HG03457 (cell line): ENCODE results near the gene PDC.
A peak's percentile ranks its signal among the peaks of the same experiment; 100 is the strongest.

Experiments
- ATAC-seq: cut with Tn5 transposase; IDR thresholded peaks from one replicate; pipeline ENCODE4 v1.9.1; 2021; ENCODE audit warnings: moderate number of reproducible peaks; ENCODE audit not compliant: unreplicated experiment

The PDC gene

DNA sequence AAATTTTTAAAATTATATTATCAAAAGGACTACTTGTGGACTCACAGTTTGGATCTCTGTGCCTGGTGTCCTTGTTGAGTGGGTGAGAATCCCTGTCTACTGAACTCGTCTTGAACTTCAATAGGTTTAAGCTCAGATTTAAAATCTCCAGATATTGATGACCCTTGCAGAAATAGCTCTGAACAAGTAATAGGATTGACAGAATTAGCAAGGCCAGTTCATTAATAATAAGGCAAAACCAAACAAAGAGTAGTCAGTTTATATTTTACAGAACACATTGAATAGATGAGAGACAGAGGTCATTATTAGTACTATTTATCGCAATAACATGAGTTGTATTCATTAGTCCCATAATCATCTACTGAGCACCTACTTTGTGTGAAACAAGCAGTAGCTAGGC, at the start of gene PDC:
PDC (minus strand) TSS at position 101 of the 400 bp plus-strand sequence. CDS start 11,655 bp downstream, outside the sequence.
- no peak for ATAC-seq

DNA sequence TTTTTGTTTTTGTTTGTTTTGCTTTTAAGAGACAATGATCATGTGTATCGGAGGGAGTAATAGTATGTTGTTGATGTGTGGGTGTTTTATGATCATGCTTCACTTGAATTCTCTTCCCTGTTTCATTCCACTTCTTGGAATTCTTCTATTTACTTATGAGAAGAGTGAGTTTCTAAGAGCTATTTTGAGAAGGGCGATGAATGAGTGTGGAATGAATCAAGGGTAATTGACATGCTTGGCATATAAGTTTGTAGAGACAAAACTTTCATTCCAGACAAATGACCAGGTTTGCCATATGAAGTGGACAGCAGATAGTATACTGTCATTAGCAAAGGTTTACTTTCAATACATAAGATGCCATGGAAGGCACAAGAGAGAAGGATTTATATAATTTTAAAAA, 42.3 kb upstream of the PDC start:
- no peak for ATAC-seq

DNA sequence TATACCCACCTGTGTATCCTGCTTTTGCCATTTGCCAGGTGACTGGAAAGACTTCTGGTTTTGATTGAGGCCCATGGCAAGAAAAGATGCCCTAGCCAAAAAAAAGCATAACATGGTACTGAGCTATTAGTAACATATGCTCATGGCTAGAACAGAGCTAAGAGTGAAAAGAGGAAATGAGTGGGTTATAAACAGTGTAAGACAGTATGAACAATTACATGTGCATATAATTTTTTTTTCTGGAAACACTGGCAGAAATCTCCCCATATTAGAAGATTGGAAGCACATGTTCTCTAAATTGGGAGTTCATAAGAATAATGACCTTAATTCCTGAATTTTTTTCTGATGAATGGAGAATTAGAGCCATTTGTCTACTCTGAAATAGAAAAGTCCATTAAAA, 41.2 kb upstream of the PDC start:
- ATAC-seq: no peak

DNA sequence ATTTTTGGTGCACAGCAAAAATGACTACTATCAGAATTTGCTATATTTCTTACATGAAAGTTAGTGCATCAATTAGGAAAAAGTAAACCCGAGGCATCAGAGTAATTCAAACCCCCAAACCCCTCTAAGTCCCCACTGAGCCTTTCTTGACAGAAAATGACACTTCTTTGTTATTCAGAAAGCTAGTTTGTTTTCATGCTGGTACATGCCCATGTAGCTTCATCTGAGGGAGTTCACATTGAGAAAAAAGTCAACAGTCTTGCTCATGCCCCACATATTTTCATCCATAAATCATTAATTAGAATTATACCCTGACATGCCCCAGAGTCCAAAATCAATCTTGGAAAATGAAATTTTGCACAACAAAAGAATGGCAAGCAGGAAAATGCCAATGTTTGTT, 39.9 kb upstream of the PDC start:
- no peak for ATAC-seq

DNA sequence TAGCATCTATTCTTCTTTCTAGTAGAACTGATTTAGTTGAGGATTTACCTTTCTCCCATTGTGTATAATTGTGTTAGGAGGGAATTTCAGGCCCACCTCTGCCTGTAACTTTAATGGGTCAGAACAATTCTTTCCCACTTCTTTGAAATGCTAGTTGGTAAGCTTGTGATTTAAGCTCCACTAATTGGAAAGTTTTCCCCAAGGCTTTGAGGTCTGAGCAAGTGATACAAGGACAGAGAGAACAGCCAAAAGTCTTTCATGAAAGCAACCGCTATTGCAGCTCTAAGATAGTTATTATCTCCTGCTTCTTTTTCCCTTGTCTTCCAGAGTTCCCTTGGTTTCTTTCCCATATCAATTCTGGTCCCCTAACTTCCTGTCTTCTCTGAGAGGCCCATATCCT, 38.7 kb upstream of the PDC start:
- ATAC-seq: no peak

DNA sequence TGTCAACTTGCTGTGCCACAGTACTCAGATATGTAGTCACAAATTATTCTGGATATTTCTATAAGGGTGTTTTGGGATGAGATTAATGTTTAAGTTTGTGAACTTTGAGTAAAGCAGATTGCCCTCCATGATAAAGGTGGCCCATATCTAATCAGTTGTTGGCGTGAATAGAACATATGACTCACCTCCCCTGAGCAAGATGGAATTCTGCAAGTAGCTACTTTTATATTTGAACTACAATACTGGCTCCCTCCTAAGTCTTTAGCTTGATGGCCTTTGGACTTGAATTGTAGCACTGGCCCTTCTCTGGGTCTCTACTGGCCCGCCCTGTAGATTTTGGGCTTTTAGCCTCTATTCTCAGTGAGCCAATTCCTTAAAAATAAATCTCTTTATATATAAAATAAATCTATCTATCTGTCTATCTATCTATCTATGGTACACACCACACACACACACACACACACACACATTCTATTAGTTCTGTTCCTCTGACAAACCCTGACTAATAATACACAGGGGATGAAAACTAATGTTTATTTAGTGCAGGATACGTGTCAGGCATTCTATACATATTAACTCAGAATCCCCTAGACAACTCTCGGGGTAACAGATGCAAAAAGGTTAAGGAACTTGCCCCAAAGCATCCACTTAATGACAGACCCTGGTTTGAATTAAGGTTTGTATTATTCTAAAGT, 37.9 kb upstream of the PDC start:
- ATAC-seq: no peak

DNA sequence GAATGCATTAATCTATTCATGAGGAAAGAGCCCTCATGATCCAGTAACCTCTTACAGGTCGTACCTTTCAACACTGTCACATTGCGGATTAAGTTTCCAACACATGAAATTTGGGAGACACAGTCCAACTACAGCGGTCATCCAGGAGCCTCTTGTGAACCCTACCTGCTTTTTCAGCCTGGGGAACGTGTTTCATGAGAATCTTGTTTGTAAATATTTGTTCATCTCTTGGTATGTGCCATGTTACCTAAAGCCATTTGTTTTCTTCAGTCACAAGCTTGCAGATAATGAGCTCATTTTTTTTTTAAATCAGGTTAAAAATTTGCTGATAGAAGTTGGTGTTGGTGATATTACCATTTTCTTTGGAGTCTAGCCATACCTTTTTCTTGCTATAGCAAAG, 37.2 kb upstream of the PDC start:
- ATAC-seq: no peak

DNA sequence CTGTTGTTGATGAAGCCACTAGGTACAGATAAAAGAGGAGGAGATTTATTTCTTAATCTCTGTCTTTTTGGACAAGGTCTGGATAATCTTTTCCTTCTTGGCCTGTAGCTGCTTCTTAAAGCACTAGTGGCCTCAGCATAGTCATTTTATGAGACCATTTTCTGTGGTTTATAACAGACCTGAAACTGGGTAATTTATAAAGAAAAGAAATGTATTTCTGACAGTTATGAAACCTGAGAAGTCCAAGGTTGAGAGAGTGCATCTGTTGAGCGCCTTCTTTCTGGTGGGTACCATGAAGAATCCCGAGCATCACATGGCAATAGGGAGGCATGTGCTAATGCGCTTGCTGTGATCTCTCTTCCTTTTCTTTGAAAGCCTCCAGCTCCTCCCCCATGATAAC, 36.7 kb upstream of the PDC start:
- ATAC-seq: no peak

DNA sequence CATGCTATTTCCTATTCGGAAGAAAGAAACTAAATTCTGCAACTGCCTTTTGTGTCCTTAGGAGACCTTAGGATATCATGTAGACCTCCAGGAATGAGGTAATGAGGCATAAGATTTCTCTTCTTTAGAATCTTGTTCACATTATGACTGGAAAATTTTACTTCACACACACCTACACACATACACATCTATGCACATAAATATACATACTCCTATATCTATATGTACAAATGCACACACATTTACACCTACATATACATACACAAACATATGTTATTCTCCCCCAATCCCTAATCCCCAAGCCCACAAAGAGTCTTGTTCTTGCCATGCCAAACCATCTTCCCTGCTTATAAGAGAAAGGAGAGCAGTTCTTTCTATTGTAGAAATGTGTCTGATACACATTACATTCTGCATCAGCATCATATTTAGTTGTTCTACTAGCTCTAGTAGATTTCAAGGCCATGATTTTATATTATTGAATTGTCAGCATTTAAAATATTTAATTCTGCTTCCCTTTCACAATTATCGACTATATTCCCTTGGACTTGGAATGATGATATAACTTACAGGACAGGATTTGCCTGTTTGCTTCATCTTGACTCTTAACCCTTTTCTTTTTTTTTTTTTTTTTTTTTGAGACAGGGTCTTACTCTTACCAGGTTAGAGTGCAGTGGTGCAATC, 35.4 kb upstream of the PDC start:
- no peak for ATAC-seq

DNA sequence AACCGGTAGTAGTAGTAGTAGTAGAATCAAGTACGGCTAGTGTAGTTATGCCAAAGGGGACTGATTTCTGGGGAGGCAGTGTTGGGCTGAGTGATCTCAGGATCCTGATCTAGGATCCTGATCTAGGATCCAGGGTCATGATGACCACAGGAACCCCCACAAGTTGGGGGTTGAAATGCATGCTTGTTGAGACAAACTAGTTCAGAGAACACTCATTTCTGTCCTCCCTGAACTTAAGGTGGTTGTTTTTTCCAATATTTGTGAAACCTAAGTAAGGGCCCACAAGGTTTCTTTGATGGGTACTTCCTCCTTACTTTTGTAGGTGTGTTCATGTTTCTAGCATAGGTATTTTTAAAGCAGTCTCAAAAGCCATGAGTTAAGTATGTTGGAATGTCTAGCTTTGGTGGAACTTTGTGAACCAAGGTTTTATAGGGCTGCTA, 33.9 kb upstream of the PDC start:
- no peak for ATAC-seq

DNA sequence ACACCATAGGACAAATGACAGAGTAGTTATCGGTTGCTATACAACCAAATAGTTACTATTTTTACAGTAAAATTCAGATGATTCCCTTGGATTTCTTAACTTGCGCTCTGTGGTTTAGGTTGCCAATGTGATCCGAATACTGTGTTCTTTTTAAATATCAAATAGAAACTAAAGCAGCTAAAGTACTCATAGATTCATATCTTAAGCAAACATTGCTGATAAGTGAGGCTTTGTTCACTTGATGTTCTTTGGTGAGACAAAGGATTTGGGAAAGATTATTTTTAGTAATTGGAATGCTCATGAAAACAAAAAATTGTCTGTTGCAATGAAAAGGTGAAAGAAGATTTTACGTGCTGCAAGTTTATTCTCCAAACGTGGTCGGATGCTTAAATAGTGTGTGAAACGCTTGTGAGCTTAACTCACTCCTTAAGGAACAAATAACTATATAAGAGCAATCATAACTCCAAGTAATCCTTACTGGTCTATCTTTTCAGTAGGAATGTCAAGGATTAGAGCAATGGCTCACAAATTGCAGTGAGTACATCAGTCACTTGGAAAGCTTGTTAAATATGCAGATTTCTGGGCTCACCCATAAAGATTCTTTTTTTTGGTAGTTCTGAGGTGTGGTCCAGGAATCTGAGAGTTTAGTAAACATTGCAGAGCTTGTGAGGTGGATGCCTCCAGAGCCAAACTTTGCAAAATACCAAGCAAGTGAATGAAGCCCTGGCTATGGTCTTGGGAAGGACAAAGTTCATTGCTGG, 31.8 kb upstream of the PDC start:
- no peak for ATAC-seq

DNA sequence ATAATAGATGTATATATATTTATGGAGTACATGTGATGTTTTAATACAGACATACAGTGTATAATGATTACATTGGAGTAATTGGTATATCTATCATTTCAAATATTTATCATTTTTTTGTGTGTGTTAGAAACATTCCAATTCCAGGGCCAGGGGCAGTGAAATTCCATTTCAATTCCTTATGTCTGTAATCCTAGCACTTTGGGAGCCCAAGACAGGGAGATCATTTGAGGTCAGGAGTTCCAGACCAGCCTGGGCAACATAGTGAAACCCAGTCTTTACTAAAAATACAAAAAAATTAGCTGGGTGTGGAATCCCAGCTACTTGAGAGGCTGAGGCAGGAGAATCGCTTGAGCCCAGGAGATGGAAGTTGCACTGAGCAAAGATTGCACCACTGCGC, 30.4 kb upstream of the PDC start:
- no peak for ATAC-seq

DNA sequence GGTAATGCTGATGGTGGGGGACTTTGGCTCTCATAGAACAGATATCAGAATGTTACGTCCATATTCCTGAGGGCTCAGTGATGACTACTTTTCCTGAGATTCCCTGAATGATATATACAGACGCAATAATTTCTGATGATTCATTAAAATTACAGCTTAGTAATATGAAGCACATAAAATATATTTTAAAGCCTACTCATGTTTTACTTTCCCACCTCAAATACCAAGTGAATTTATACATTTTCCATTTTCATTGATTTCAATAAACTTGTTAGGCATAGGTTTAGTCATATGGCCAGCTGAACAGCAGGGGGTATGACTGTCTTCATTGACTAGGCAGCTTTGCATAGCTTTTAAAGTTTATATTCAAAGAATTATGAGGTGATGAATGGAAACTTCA, 26.2 kb upstream of the PDC start:
- no peak for ATAC-seq

DNA sequence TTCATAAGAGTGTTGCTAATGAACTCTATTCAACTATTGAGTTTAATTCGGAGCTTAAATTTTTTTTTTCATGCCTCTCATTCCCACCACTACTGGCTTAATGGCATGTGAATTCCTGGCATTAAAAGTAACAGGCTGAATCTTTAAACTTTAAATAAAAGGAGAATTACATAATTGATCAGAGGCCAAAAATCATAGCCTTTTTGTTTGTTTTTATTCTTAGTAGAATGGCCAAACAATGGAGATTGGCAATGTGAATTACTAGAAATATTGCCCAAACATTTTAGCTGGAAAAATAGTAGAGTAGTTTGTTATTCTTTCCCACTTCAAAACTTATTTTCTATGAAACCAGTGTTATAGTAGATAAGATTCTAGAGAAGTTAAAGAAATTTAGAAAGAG, 25.1 kb upstream of the PDC start:
- no peak for ATAC-seq

DNA sequence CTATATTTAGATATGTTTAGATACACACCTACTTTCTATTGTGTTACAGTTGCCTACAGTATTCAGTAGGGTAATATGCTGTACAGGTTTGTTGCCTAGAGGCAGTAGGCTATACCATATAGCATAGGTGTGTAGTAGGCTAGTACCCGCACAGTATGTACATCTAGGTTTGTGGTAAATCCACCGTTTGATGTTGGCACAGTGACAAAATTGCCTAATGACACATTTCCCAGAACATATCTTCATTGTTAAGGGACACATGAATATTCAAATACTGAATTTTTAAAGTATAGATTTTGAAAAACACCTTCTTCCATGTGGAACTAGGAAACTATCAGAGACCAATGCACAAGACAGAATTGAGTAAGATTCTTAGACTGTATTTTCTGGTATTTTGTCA, 22.6 kb upstream of the PDC start:
- no peak for ATAC-seq

DNA sequence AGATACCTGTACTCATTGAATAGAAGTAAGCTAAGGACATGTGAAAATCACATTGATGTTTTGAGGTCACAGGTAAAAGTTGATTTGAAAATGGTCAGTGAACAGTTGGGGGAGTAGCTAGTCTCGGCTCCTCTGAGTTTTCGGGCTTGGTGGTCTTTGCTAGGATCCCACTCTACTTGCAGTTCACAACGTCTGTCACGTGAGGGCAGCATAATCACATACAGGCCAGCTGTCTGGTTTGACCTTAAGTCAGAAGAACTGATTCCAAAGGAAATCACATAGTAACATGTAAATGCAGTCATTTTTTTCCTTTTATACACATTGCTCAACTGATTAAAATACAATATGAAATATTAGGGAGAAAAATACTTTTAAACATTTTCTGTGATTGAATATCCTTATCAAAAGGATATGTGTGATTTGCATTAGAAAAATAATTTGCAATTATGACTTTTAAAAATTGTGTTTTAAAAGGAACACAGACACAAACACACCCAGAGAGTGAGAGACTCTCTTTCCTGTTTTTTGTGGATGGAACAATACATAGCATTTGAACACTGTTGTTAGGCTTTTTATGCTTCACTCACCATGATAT, 21.8 kb upstream of the PDC start:
- peak; percentile 84 for ATAC-seq

DNA sequence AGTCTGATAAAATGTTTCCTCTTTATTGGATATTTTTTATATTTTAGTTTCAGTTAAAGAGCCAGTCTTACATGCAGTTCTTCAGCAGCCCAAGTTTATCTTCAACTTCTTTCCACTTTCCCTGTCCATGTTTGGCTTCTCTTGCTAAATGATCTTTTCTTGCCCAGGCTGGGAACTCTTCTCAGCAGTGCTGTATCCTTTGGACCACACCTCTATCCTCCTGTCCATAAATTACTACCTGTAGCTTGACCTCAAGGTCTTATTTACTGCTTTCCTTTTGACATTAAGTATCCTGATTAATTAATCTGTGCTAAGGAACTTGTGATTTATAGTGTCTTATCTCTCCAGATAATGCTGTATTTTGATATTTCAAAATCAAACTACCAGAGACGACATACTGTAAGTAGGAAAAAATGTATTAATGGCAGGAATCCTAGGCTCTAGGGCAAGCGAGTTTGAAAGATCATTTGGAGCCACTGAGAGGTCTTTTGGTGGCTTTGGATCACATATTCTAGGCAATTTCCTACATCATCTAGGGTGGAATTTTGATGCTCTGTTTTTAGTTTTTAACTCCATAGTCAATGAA, 20.5 kb upstream of the PDC start:
- ATAC-seq: no peak

DNA sequence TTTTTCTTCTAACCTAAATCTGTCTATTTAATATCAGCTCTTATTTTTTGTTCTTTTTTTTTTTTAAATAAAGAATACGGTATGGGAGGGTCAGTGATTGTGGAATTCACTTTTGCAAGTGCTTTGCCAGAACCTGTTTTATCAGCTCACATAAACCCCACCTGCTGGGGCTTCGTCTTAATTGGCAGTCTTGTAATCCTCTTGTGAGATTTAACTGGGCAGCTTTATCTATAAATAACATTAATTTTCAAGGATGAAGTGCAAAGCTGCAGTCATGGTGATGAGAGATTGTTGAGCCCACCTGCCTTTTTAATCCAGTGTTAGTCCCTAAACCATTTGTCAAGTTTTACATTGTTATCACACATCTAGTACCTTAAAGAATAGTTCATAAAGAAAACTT, 18.2 kb upstream of the PDC start:
- ATAC-seq: no peak

DNA sequence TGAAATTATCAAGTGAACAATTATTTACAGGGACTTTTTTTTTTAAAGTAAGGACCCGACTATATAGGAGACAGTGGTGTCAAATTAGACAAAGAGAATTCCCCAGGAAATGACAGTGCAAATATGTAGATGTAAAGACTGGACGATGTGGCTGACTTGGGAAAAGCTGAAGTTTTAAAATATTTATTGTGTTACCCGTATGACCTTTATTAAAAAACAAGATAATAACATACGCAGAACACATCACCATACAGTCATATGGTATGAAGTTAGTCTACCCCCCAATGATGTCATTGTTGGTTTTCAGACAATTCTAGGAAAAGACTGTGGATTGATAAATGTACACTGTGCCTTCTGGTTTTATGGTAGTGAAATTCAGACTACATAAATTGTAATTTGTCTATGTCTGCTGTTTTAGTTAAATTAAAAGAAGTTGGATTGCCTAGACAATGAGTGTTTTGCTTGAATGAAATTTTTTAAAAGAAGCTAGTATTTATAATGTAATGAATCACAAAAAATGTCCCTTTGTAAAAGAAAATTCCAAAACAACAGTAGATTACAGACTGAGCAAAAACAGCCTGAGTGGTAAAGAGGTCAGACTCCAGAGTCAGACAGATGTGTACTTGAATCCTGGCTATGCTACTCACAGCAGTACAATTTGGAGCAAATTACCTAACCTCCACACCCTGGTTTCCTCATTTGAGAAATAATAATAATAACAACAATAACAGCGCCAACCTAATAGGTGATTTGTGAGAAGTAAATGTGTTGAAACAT, 15.5 kb upstream of the PDC start:
- no peak for ATAC-seq

DNA sequence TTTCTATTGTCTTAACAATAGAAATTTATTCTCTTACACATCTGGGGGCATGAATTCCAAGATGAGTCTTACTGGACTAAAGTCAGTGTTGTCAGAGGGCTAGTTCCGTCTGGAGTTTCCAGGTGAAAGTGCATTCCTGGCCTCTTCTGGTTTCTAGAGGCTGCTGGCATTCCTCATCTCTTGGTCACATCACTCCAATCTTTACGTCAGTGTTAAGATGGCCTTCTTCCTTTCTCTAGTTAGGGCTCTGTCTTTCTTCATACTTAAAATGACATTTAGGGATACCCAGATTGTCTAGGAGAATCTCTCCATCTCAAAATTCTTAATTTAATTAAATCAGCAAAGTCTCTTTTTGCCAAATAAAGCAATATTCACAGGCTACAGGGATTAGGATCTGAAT, 13.3 kb upstream of the PDC start:
- no peak for ATAC-seq

DNA sequence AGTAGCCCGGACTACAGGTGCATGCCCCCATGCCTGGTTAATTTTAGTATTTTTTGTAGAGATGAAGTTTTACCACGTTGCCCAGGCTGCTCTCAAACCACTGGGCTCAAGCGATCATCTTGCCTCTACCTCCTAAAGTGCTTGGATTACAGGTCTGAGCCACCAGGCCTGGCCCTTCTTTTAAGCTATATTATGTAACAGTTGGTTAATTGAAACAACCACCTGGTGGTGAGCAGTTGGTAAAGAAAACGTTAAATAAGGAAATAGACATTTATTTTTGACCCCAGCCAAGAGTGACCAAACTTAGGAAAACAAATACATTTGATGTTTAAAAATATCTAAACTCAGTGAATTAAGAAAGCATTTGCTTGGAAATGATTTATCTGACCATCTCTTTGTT, 12.1 kb upstream of the PDC start:
- no peak for ATAC-seq
